Suppressor macrophage treated with lipopolysaccharide for 4 hours (primary cell): Measurements from ENCODE around the gene ACTL7A.
A peak's percentile ranks its signal among the peaks of the same experiment; 100 is the strongest.

Experiments used
- DNase-seq: peaks from one replicate; pipeline ENCODE4 v3.0.0-alpha.2; 2020

The ACTL7A gene

GRCh38 chr9:108850293-108850897, 11.7 kb upstream of the ACTL7A start:
- DNase-seq, result no peak

GRCh38 chr9:108851138-108851537, 10.9 kb upstream of the ACTL7A start:
- no peak for DNase-seq

GRCh38 chr9:108852079-108852478, 10.0 kb upstream of the ACTL7A start:
- no peak for DNase-seq

GRCh38 chr9:108854094-108854493, 8.0 kb upstream of the ACTL7A start:
- DNase-seq, result no peak

GRCh38 chr9:108854641-108855528, 7.2 kb upstream of the ACTL7A start:
- no peak for DNase-seq

GRCh38 chr9:108855529-108855886, 6.6 kb upstream of the ACTL7A start:
- DNase-seq, result no peak

- DNase-seq, result no peak
These were observed 6.2 kb upstream of the ACTL7A start, which contains the start of gene ACTL7B for GRCh38 chr9:108855888-108856287. Gene ACTL7B, minus strand, starts transcription at chr9:108855986. Its CDS starts 56 bp downstream, at chr9:108855930.

- peak; percentile 38 for DNase-seq
These were observed 4.5 kb upstream of the ACTL7A start for GRCh38 chr9:108857572-108857971.

- no peak for DNase-seq
These were observed 2.5 kb upstream of the ACTL7A start for GRCh38 chr9:108859459-108860114.

GRCh38 chr9:108860354-108860753, 1.7 kb upstream of the ACTL7A start:
- no peak for DNase-seq

- DNase-seq, result no peak
These were observed 1.3 kb upstream of the ACTL7A start for GRCh38 chr9:108860764-108861163.

GRCh38 chr9:108861464-108861863, 602 bp upstream of the ACTL7A start:
- DNase-seq, result no peak

GRCh38 chr9:108863891-108864290, 1.8 kb downstream of the ACTL7A start:
- DNase-seq, result peak; percentile 18

- no peak for DNase-seq
These were observed 2.4 kb downstream of the ACTL7A start for GRCh38 chr9:108864446-108864845.

- DNase-seq, result no peak
These were observed 3.0 kb downstream of the ACTL7A start for GRCh38 chr9:108865037-108865436.

GRCh38 chr9:108866001-108866420, 3.9 kb downstream of the ACTL7A start:
- DNase-seq, result no peak

GRCh38 chr9:108867116-108867515, 5.0 kb downstream of the ACTL7A start:
- DNase-seq, result no peak

- DNase-seq, result no peak
These were observed 5.8 kb downstream of the ACTL7A start for GRCh38 chr9:108867829-108868228.

GRCh38 chr9:108869092-108869725, 7.1 kb downstream of the ACTL7A start:
- DNase-seq, result no peak

GRCh38 chr9:108874058-108874788, 12.2 kb downstream of the ACTL7A start:
- DNase-seq, result no peak

- no peak for DNase-seq
These were observed 14.4 kb downstream of the ACTL7A start for GRCh38 chr9:108876425-108876824.

- DNase-seq, result no peak
These were observed 15.5 kb downstream of the ACTL7A start for GRCh38 chr9:108877524-108877923.
